ENCODE measurements around the gene TP53RK. TPM values are rescaled to one million over a fixed set of nuclear protein-coding genes. Genes with fewer than 3 reads are reported as not detected.

TP53RK gene
- total RNA-seq, 3 donors from 2014 or later, result 7.8 to 10.4 (median 8.2) TPM

- DNase-seq, result peak in 1 of 3 donors; percentile 31
- Histone ChIP-seq H3K36me3 (ENCODE audit: low read depth) (peaks cover 4% of the 10 kb centered on the region), H3K4me3 (peak overlapping the region; percentile 79), H3K9me3 (no peaks in the 10 kb centered on the region), H3K4me1 (ENCODE audit: low read depth) (peaks cover 15% of the 10 kb centered on the region)
- intact Hi-C loops (cut with DNase I, micrococcal nuclease), result loop anchor here in 1 of 2 donors (10.0 kb wide), 1 partner anchor 164 kb away; no protein-coding TSS in a partner anchor
- TF ChIP-seq CTCF (IDR thresholded peaks at IDR 0.05), result no peak
- peak; percentile 3 for ATAC-seq
Measured at GRCh38 chr20:46688151-46689081, 828 bp downstream of the TP53RK start.

GRCh38 chr20:46683939-46684750 is 5.1 kb downstream of the TP53RK start:
- no peak overlapping the region for H3K4me3 ChIP-seq
- H3K4me1 ChIP-seq (ENCODE audit: low read depth), result peaks cover 15% of the 10 kb centered on the region
- ATAC-seq (peak; percentile 26), DNase-seq (no peak)
- H3K36me3 ChIP-seq (ENCODE audit: low read depth), result no peaks in the 10 kb centered on the region
- intact Hi-C loops (cut with DNase I, micrococcal nuclease), result loop anchor here in 1 of 2 donors (10.0 kb wide), 1 partner anchor 159 kb away; no protein-coding TSS in a partner anchor
- no peaks in the 10 kb centered on the region for H3K9me3 ChIP-seq
- no peak for TF ChIP-seq CTCF (IDR thresholded peaks at IDR 0.05)

- Histone ChIP-seq H3K4me1 (ENCODE audit: low read depth) (peaks cover 15% of the 10 kb centered on the region), H3K4me3 (no peak overlapping the region), H3K9me3 (no peaks in the 10 kb centered on the region), H3K36me3 (ENCODE audit: low read depth) (no peaks in the 10 kb centered on the region)
- no peak for ATAC-seq
- intact Hi-C loops (cut with DNase I, micrococcal nuclease), result loop anchor here in 1 of 2 donors (10.0 kb wide), 1 partner anchor 159 kb away; no protein-coding TSS in a partner anchor
- DNase-seq, result no peak
- no peak for TF ChIP-seq CTCF (IDR thresholded peaks at IDR 0.05)
Measured at GRCh38 chr20:46683668-46683938, 5.6 kb downstream of the TP53RK start.

- Histone ChIP-seq H3K4me1 (ENCODE audit: low read depth) (peaks cover 12% of the 10 kb centered on the region), H3K36me3 (ENCODE audit: low read depth) (no peaks in the 10 kb centered on the region), H3K9me3 (no peaks in the 10 kb centered on the region), H3K4me3 (no peak overlapping the region)
- ATAC-seq, result no peak
- intact Hi-C loops (cut with DNase I, micrococcal nuclease), result loop anchor here in 1 of 2 donors (10.0 kb wide), 1 partner anchor 158 kb away; no protein-coding TSS in a partner anchor
- no peak for DNase-seq
- no peak for TF ChIP-seq CTCF (IDR thresholded peaks at IDR 0.05)
Measured at GRCh38 chr20:46683011-46683667, 6.1 kb downstream of the TP53RK start.

Data from mucosa of descending colon (tissue), 3 donors.